Activated T-helper 9 cell treated with anti-CD3 and anti-CD28 coated beads, Interleukin-2, amount 50 U/mL, for 16 hours (primary cell): ENCODE results near the gene RGS6.

Experiments used
- DNase-seq: peaks from one replicate; pipeline ENCODE4 v3.0.0-alpha.2; 2020; ENCODE audit warnings: low read depth

The RGS6 gene

GRCh38 chr14:72247896-72248465 is 315.8 kb downstream of the RGS6 start:
- DNase-seq, result no peak

GRCh38 chr14:72253503-72253902 is 321.3 kb downstream of the RGS6 start:
- DNase-seq, result no peak

GRCh38 chr14:72254202-72254936 is 322.1 kb downstream of the RGS6 start:
- DNase-seq, result no peak

GRCh38 chr14:72254937-72255472 is 322.8 kb downstream of the RGS6 start:
- DNase-seq, result no peak

- no peak for DNase-seq
Observed at GRCh38 chr14:72256055-72256454, 323.8 kb downstream of the RGS6 start.

GRCh38 chr14:72261068-72261467 is 328.8 kb downstream of the RGS6 start:
- DNase-seq, result no peak

- no peak for DNase-seq
Observed at GRCh38 chr14:72262771-72263170, 330.5 kb downstream of the RGS6 start.

GRCh38 chr14:72264716-72265115 is 332.5 kb downstream of the RGS6 start:
- no peak for DNase-seq

- no peak for DNase-seq
Observed at GRCh38 chr14:72270147-72270727, 338.0 kb downstream of the RGS6 start.

GRCh38 chr14:72270749-72271148 is 338.5 kb downstream of the RGS6 start:
- DNase-seq, result no peak

- DNase-seq, result no peak
Observed at GRCh38 chr14:72275242-72275641, 343.0 kb downstream of the RGS6 start.

- no peak for DNase-seq
Observed at GRCh38 chr14:72278316-72278715, 346.1 kb downstream of the RGS6 start.

- no peak for DNase-seq
Observed at GRCh38 chr14:72284176-72284575, 351.9 kb downstream of the RGS6 start.

- DNase-seq, result no peak
Observed at GRCh38 chr14:72290241-72290640, 358.0 kb downstream of the RGS6 start.

GRCh38 chr14:72291908-72292688 is 359.9 kb downstream of the RGS6 start:
- no peak for DNase-seq

- DNase-seq, result no peak
Observed at GRCh38 chr14:72292689-72293024, 360.4 kb downstream of the RGS6 start.

- DNase-seq, result no peak
Observed at GRCh38 chr14:72301352-72301751, 369.1 kb downstream of the RGS6 start.

GRCh38 chr14:72303930-72304329 is 371.7 kb downstream of the RGS6 start:
- DNase-seq, result no peak

GRCh38 chr14:72305561-72305960 is 373.3 kb downstream of the RGS6 start:
- DNase-seq, result no peak

- DNase-seq, result no peak
Observed at GRCh38 chr14:72308967-72309485, 376.8 kb downstream of the RGS6 start.

GRCh38 chr14:72311116-72311515 is 378.9 kb downstream of the RGS6 start:
- no peak for DNase-seq

GRCh38 chr14:72311516-72311915 is 379.3 kb downstream of the RGS6 start:
- no peak for DNase-seq
